ENCODE results near the gene TCEAL3. TPM values are rescaled to one million over a fixed set of nuclear protein-coding genes. Genes with fewer than 3 reads are reported as not detected.

The TCEAL3 gene
- total and polyA plus RNA-seq, 2 experiments from 2014 or later: 28.7 to 91.7 TPM

GRCh38 chrX:103630171-103630511, 22.4 kb downstream of the TCEAL3 start:
- H3K27ac ChIP-seq: peak overlapping the region; percentile 99
- peaks cover 15% of the 10 kb centered on the region for H3K4me1 ChIP-seq (ENCODE audit: insufficient read depth)
- no peaks in the 10 kb centered on the region for H3K9me2 ChIP-seq (replicated peaks; ENCODE audit: insufficient read depth)
- H3K79me2 ChIP-seq: peaks cover 47% of the 10 kb centered on the region
- peak overlapping the region; percentile 80 for H3K4me2 ChIP-seq
- H2AFZ ChIP-seq: peak overlapping the region; percentile 97
- H3K27me3 ChIP-seq: no peaks in the 10 kb centered on the region
- no peaks in the 10 kb centered on the region for H4K20me1 ChIP-seq (ENCODE audit: insufficient read depth, poor library complexity, severe bottlenecking)
- H3K9me3 ChIP-seq (ENCODE audit: low read depth): no peaks in the 10 kb centered on the region
- WGBS (ENCODE audit: low lambda C conversion rate, missing lambda C conversion rate): 25% methylated on average over 6 of the region's 6 CpGs
- DNase-seq (ENCODE audit: low spot score): no peak
- TF ChIP-seq, protein P1, sequence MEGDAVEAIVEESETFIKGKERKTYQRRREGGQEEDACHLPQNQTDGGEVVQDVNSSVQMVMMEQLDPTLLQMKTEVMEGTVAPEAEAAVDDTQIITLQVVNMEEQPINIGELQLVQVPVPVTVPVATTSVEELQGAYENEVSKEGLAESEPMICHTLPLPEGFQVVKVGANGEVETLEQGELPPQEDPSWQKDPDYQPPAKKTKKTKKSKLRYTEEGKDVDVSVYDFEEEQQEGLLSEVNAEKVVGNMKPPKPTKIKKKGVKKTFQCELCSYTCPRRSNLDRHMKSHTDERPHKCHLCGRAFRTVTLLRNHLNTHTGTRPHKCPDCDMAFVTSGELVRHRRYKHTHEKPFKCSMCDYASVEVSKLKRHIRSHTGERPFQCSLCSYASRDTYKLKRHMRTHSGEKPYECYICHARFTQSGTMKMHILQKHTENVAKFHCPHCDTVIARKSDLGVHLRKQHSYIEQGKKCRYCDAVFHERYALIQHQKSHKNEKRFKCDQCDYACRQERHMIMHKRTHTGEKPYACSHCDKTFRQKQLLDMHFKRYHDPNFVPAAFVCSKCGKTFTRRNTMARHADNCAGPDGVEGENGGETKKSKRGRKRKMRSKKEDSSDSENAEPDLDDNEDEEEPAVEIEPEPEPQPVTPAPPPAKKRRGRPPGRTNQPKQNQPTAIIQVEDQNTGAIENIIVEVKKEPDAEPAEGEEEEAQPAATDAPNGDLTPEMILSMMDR (IDR thresholded peaks at IDR 0.05; ENCODE audit: poor library complexity): no peak
- TF ChIP-seq EZH2 (IDR thresholded peaks at IDR 0.05; ENCODE audit: borderline replicate concordance) (no peak), EZH2phosphoT487 (IDR thresholded peaks at IDR 0.05; ENCODE audit: low read depth, severe bottlenecking, unreplicated experiment) (no peak)
- H3K36me3 ChIP-seq (replicated peaks; ENCODE audit: insufficient read depth, low read depth): no peaks in the 10 kb centered on the region
- peak overlapping the region; percentile 88 for H3K4me3 ChIP-seq

DNA sequence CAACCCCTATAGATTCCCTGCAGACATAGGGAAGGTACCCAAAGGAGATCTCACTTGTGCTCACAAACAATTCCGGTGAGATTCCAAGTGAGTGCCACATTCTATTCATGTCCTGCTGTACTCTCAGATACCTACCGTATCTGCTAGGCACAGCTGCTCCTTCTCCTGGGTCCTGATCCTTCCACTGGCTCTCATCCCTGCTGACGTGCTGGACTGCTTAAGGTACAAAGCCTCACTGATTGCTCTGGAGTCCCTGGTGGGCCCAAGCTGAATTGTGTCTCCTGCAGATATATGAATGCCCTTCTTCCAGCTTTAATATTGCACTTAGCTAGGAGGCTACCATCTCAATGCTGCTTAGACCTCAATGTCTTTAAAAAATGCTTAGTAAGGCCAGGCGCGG, 23.4 kb downstream of the TCEAL3 start:
- H3K79me2 ChIP-seq: peaks cover 37% of the 10 kb centered on the region

GRCh38 chrX:103635436-103635835, 27.7 kb downstream of the TCEAL3 start:
- Histone ChIP-seq H4K20me1 (ENCODE audit: insufficient read depth, poor library complexity, severe bottlenecking) (no peaks in the 10 kb centered on the region), H3K36me3 (replicated peaks; ENCODE audit: insufficient read depth, low read depth) (no peaks in the 10 kb centered on the region), H3K27me3 (no peaks in the 10 kb centered on the region), H3K27ac (no peak overlapping the region), H2AFZ (no peak overlapping the region), H3K4me3 (no peak overlapping the region), H3K9me2 (replicated peaks; ENCODE audit: insufficient read depth) (no peaks in the 10 kb centered on the region), H3K9me3 (ENCODE audit: low read depth) (no peaks in the 10 kb centered on the region), H3K4me2 (no peak overlapping the region), H3K79me2 (peaks cover 8% of the 10 kb centered on the region), H3K4me1 (ENCODE audit: insufficient read depth) (peaks cover 7% of the 10 kb centered on the region)
- WGBS (ENCODE audit: low lambda C conversion rate, missing lambda C conversion rate): 60% methylated on average over 2 of the region's 2 CpGs
- TF ChIP-seq EZH2 (IDR thresholded peaks at IDR 0.05; ENCODE audit: borderline replicate concordance): no peak
- TF ChIP-seq, protein P1 (IDR thresholded peaks at IDR 0.05; ENCODE audit: poor library complexity): no peak
- TF ChIP-seq EZH2phosphoT487 (IDR thresholded peaks at IDR 0.05; ENCODE audit: low read depth, severe bottlenecking, unreplicated experiment): no peak
- no peak for DNase-seq (ENCODE audit: low spot score)

More for the DNA sequence above, 23.4 kb downstream of the TCEAL3 start:
- H3K4me2 ChIP-seq: peak overlapping the region; percentile 80
- H3K27ac ChIP-seq: no peak overlapping the region
- no peaks in the 10 kb centered on the region for H3K9me2 ChIP-seq (replicated peaks; ENCODE audit: insufficient read depth)
- H3K4me1 ChIP-seq (ENCODE audit: insufficient read depth): peaks cover 9% of the 10 kb centered on the region
- no peaks in the 10 kb centered on the region for H3K9me3 ChIP-seq (ENCODE audit: low read depth)
- DNase-seq (ENCODE audit: low spot score): no peak
- no peaks in the 10 kb centered on the region for H3K36me3 ChIP-seq (replicated peaks; ENCODE audit: insufficient read depth, low read depth)
- no peak overlapping the region for H3K4me3 ChIP-seq
- no peak for TF ChIP-seq EZH2 (IDR thresholded peaks at IDR 0.05; ENCODE audit: borderline replicate concordance)
- TF ChIP-seq, protein P1 (IDR thresholded peaks at IDR 0.05; ENCODE audit: poor library complexity): no peak
- no peak for TF ChIP-seq EZH2phosphoT487 (IDR thresholded peaks at IDR 0.05; ENCODE audit: low read depth, severe bottlenecking, unreplicated experiment)
- H2AFZ ChIP-seq: no peak overlapping the region
- 90% methylated on average over 5 of the region's 5 CpGs for WGBS (ENCODE audit: low lambda C conversion rate, missing lambda C conversion rate)
- H3K27me3 ChIP-seq: no peaks in the 10 kb centered on the region
- H4K20me1 ChIP-seq (ENCODE audit: insufficient read depth, poor library complexity, severe bottlenecking): no peaks in the 10 kb centered on the region

Measured in hepatocyte (in vitro differentiated cells).